RCC 7860 (cell line): Measurements from ENCODE around the gene PCDH20.

Experiments
- DNase-seq: peaks from one replicate; pipeline ENCODE4 v3.0.0-alpha.2; 2015; ENCODE audit warnings: low spot score
- FAIRE-seq: peaks from 2 replicates; lab custom pipeline; 2012; peaks lifted over from hg19 to GRCh38; lab: Jason Lieb, UNC

PCDH20 gene

GRCh38 chr13:61362522-61362921, 53.1 kb downstream of the PCDH20 start:
- FAIRE-seq (no peak), DNase-seq (no peak)
